NCI-H187 (cell line): ENCODE data around the gene TBC1D19.
"Not testable (repeated sequence)": the region's sequence is repeated elsewhere in the genome, so short reads cannot be mapped to it uniquely, and the experiment has no call there.

Source experiments
- DNase-seq, 2 experiments: peaks; one replicate each; lab custom pipeline; 2025; lab: John Stamatoyannopoulos, UW

The TBC1D19 gene, protein sequence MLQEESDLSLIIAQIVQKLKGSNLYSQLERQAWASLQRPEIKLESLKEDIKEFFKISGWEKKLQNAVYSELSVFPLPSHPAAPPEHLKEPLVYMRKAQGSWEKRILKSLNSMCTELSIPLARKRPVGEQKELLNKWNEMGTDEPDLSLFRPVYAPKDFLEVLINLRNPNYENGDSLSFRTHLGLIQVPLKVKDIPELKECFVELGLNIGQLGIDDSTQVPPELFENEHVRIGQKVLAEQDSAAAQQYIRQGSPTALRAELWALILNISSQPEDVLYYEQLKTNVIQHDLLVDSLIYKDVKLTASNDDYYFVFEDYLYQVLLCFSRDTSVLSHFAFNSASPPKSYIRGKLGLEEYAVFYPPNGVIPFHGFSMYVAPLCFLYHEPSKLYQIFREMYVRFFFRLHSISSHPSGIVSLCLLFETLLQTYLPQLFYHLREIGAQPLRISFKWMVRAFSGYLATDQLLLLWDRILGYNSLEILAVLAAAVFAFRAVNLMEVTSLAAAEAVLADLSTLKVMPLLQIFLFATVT

DNA sequence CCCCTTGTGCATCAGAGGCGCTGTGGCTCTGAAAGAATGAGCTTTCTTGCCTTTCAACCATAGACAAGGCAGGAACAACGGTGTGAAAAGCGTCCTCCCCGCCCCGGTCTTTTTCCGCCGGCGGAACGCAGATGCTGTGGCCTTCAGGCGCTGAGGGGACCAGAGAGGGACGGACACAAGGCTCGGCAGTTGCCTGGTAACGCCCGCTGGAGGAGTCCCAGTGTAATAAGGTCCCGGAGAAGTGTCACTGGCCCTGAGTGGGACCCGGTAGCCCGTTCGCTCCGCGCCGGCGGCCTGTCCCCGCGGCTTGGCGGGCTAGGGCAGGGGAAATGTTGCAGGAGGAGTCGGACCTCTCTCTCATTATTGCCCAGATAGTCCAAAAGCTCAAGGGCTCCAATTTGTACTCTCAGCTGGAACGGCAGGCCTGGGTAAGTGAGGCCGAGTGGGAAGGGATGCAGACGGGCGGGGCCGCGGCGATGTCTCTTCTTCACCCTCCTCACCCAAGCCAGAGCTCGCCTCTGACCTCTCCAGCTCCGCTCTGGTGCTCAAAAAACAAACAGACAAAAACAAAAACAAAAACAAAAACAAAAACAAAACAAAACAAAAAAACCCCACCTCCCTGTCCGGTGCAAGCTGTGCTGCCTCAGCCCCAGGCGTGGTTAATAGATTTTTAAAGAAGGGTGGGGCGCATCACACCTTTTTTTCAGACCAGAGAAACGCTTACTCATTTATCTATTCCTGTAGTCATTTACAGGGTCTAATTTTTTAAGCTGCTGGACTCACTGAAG lies at the start of gene TBC1D19:
TSS of gene TBC1D19 (plus strand) at position 220 of the 788 bp plus-strand sequence. CDS start at position 330, 110 bp downstream.
- DNase-seq = peak; percentile 86 to 98

- DNase-seq = no peak
Observed at GRCh38 chr4:26542991-26543390, 40.9 kb upstream of the TBC1D19 start.

DNA sequence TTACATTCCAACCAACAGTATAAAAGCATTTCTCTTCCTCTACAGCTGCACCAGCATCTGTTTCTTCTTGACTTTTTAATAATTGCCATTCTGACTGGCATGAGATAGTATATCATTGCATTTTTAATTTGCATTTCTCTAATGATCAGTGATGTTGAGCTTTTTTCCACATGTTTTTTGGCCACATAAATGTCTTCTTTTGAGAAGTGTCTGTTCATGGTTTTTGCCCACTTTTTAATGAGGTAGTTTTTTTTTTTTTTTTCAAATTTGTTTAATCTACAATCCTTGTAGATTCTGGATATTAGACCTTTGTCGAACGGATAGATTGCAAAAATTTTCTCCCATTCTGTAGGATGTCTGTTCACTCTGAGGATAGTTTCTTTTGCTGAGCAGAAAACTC lies 39.5 kb upstream of the TBC1D19 start:
- no peak for DNase-seq

DNA sequence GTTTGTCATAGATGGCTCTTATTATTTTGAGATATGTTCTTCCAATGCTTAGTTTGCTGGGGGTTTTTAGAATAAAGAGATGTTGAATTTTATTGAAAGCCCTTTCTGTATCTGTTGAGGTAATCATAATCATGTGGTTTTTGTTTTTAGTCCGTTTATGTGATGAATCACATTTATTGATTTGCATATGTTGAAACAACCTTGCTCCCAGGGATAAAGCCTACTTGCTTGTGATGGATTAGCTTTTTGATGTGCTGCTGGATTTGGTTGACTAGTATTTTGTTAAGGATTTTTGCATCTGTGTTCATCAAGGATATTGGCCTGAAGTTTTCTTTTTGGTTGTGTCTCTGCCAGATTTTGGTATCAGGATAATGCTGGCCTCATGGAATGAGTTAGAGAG lies 35.5 kb upstream of the TBC1D19 start:
- not testable (repeated sequence) for DNase-seq

DNA sequence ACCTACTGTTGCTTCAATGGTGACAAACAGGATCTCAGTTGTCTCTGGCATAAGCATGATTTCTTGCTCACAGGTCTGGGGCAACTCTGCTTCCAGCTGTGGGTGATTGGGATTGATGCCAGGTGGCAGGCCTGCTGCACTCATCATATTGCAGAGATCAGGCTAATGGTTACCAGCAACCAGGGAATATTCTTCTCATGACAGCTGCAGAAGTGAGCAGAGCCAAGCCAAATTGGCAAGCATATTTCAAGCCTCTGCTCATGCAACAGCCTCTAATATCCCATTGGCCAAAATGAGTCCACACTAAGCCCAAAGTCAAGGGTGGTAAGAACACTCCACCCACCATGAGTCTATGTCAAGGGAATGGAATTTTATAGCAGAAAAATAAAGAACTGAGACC lies 26.7 kb upstream of the TBC1D19 start:
- DNase-seq = no peak

- no peak for DNase-seq
Observed at GRCh38 chr4:26558166-26558895, 25.6 kb upstream of the TBC1D19 start.

GRCh38 chr4:26566133-26566532 lies 17.8 kb upstream of the TBC1D19 start:
- DNase-seq = no peak

GRCh38 chr4:26568446-26568994 lies 15.4 kb upstream of the TBC1D19 start:
- no peak for DNase-seq

GRCh38 chr4:26570596-26570995 lies 13.3 kb upstream of the TBC1D19 start:
- no peak for DNase-seq

DNA sequence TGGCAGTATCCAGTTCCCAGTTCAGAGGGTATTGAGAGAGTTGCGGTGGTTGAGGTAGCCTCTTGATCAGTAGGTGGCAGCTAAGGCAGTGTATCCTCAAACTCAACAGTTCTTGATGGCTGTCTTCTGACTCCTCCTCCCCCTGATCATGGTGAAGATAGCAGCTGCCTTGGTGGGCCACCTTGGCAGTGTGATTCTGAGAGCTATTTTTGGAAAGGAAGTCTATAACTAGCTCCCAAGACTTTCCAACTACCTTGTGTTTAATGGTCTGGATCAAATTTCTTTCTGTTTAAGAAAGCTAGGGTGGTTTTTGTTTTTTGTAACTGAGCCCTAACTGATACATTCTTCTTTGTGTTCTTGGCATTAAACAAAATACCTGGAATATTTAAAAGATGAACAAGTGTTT lies 10.5 kb upstream of the TBC1D19 start:
- DNase-seq = no peak

- DNase-seq = no peak
Observed at GRCh38 chr4:26574563-26574962, 9.3 kb upstream of the TBC1D19 start.

- no peak for DNase-seq
Observed at GRCh38 chr4:26576231-26576739, 7.6 kb upstream of the TBC1D19 start.

DNA sequence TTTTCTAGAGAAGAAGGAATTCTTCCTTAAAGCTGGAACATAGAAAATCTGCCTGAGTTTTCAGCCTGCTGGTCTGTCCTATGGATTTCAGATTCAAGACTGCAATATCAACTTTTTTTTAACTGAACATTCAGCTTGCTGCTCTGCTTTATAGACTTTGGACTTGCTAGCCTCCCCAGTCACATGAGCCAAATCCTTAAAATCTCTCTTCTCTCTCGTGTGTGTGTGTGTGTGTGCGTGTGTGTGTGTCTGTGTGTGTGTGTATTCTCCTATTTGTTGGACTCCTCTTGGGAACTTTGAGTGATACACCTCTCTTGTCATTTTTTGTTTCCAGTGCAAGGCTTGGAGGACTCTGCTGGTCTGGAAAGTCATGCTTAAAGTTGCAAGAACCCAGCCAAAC lies 6.8 kb upstream of the TBC1D19 start:
- DNase-seq = no peak

DNA sequence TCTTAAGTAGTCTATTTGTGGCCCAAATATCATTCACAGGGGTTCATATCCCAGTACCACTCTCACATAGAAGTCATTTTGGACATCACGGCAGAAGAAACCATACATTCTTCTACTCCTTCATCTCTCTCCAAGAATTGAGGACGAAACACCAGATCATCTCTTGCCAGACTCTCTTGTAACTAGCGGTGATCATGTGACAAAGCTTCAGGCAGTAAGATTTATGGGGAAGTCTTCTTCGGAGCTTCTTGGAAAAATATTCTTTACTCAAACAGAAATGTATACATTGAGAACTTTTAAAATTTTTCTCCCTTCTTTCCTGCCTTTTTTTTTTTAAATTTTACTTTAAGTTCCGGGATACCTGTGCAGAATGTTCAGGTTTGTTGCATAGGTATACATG lies 4.7 kb upstream of the TBC1D19 start:
- no peak for DNase-seq

- not testable (repeated sequence) for DNase-seq
Observed at GRCh38 chr4:26581341-26581740, 2.5 kb upstream of the TBC1D19 start.

DNA sequence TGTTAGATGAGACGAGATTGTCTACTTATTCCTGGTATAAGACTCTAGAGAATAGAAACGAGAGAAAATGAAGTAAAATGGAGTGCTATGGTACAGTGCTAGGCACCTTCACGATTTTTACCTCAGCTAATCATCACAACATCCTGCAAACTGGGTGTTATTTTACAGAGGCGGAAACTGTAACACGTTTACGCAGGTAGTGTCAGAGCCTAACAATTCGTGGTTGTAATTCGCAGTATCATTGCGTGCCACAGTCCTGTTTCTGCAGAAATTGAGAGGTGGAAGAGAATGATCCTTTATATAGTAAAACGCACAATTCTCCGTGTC lies 383 bp upstream of the TBC1D19 start:
- no peak for DNase-seq

DNA sequence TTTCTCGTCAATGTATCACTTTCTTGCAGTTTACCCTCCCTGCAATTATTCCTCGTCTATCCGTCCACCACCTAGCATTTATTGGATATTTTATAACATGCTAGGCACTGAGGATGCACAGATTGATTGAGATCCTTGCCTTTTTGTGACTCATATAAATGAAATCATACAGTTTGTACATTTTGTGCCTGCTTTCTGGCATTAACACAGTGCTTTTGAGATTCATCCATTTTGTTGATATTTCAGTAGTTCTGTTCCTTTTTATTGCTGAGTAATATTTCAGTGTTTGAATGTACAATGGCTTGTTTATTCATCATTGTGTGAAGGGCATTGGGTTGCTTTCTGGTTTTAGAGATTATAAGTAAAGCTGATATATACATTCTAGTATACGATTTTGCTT lies 841 bp downstream of the TBC1D19 start:
- no peak for DNase-seq

DNA sequence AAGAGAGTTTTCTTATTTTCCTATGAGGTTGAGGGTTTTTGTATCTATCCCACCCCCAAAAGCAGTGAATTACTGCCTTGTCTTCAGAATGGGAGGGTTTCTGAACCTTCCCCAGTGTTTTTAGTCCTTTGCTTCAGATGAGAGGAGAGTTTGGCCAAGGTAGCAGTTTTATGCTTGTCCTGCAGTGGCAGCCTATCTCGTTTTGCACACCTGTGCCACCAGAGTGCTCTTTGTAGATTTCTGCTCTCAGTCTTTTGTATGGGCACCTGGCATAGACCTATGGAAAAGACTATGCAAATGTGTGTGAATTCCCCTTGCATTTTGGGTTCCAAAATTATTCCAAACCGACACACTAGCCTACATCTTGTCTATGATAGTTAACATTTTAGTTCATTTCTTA lies 5.8 kb downstream of the TBC1D19 start:
- no peak for DNase-seq

DNA sequence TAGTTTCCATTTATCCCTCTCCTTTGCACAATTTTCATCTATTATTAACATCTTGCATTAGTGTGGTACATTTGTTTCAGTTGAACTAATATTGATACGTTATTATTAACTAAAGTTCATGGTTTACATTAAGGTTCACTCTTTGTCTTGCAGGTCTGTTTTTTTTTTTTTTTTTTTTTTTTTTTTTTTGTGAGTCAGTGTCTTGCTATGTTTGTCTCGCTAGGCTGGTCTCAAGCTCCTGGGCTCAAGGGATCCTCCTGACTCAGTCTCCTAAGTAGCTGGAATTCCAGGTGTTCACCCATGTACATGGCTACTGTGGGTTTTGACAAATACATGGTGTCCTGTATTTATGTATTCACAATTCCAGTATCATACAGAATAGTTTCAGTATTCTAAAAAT lies 6.8 kb downstream of the TBC1D19 start:
- no peak for DNase-seq

DNA sequence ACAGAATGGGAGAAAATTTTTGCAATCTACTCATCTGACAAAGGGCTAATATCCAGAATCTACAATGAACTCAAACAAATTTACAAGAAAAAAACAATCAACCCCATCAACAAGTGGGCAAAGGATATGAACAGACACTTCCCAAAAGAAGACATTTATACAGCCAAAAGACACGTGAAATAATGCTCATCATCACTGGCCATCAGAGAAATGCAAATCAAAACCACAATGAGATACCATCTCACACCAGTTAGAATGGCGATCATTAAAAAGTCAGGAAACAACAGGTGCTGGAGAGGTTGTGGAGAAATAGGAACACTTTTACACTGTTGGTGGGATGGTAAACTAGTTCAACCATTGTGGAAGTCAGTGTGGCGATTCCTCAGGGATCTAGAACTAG lies 9.7 kb downstream of the TBC1D19 start:
- not testable (repeated sequence) for DNase-seq

DNA sequence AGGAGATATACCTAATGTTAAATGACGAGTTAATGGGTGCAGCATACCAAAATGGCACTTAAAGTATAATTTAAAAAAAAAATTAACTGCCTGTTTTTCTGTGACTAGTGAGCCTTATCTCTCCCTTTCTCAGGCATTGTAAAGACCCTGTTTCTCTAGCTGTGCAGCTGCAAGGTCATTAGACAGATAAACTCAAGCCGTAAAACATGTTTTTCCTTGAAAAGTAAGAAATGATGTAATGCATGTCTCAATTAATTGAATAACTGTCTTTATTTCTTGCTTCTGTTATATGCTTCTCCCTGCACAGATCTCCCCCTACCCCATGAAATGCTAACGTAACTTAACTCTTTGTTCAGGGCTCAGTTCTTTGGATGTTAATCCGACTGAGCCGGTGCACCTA lies 10.5 kb downstream of the TBC1D19 start:
- no peak for DNase-seq

DNA sequence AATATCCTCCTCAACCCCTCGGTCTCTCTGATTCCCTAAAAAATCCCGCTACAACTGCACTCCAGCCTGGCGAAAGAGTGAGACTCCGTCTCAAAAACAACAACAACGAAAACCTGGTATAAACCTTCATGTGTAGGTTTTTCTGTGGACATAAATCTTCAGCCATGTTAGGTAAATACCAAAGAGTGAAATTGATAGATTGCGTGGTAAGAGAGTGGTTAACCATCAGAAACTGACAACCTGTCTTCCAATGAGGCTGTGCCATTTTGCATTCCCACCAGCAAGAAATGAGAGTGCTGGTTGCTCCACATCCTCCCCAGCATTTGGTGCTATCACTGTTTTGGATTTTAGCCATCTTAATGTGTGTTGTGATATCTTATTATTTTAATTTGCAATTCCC lies 10.9 kb downstream of the TBC1D19 start:
- DNase-seq = no peak
